Nephron progenitor cell (in vitro differentiated cells): ENCODE results near the gene CREBBP.
A peak's percentile ranks its signal among the peaks of the same experiment; 100 is the strongest.

Experiments used
- DNase-seq: peaks from one replicate; pipeline ENCODE4 v3.0.0; 2021
- H3K27ac Mint-ChIP-seq: 2 replicates; pipeline ENCODE4 v1.8.0; 2021; ENCODE audit warnings: mild to moderate bottlenecking, moderate library complexity, mixed read lengths
- H3K27me3 Mint-ChIP-seq: 2 replicates; pipeline ENCODE4 v1.8.0; 2021; ENCODE audit warnings: mild to moderate bottlenecking, low read depth, mixed read lengths; ENCODE audit not compliant: poor library complexity
- H3K36me3 Mint-ChIP-seq: 2 replicates; pipeline ENCODE4 v1.8.0; 2021; ENCODE audit warnings: low read depth, mixed read lengths
- H3K4me1 Mint-ChIP-seq: 2 replicates; pipeline ENCODE4 v1.8.0; 2021; ENCODE audit warnings: mixed read lengths
- H3K4me3 Mint-ChIP-seq: 2 replicates; pipeline ENCODE4 v1.8.0; 2021; ENCODE audit warnings: mild to moderate bottlenecking, moderate library complexity, mixed read lengths
- H3K9me3 Mint-ChIP-seq: 2 replicates; pipeline ENCODE4 v1.8.0; 2021; ENCODE audit warnings: mild to moderate bottlenecking, moderate library complexity, mixed read lengths
- TF ChIP-seq, protein P1 (sequence below): fragments of 200-600 bp; sonication (generic); IDR thresholded peaks from 2 replicates; pipeline ENCODE4 v1.5.0; 2021; ENCODE audit warnings: antibody characterized with exemption

CREBBP gene

DNA sequence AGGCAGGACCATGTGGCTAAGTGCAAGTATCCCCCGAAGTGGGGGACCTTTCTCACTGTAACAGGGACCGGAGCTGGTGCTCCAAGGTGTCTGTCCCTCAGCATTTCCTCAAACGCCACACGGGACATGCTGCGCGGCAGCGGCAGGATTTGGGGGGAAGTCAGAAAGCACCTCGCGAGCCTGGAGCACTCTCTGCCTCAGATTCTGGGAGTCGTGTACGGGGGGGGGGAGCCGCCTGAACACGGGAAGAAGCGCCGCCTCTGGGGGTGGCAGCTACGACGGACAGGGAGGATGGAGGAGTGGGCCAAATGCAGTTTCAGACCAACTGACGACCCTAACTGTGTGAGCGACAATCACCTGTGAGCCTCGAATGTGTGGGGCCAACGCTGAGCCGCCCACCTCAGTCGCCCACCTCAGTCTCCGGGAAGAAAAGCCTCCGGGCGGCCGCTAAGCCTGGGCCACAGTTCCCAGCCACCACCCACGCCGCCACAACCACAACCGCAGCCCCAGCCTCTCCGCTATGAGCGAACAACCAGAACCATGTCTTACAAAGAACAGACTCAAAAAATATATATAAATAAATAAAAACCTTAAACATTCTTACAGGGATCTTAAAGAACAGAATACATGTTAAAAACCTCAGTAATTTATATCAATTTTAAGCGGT lies 154.4 kb downstream of the CREBBP start:
- Mint-ChIP-seq H3K36me3 (peaks cover 25% of the 10 kb centered on the region), H3K9me3 (no peaks in the 10 kb centered on the region), H3K4me1 (no peaks in the 10 kb centered on the region), H3K27ac (peak overlapping the region; percentile 13), H3K4me3 (no peak overlapping the region), H3K27me3 (no peaks in the 10 kb centered on the region)
- no peak for DNase-seq
- TF ChIP-seq, protein P1, sequence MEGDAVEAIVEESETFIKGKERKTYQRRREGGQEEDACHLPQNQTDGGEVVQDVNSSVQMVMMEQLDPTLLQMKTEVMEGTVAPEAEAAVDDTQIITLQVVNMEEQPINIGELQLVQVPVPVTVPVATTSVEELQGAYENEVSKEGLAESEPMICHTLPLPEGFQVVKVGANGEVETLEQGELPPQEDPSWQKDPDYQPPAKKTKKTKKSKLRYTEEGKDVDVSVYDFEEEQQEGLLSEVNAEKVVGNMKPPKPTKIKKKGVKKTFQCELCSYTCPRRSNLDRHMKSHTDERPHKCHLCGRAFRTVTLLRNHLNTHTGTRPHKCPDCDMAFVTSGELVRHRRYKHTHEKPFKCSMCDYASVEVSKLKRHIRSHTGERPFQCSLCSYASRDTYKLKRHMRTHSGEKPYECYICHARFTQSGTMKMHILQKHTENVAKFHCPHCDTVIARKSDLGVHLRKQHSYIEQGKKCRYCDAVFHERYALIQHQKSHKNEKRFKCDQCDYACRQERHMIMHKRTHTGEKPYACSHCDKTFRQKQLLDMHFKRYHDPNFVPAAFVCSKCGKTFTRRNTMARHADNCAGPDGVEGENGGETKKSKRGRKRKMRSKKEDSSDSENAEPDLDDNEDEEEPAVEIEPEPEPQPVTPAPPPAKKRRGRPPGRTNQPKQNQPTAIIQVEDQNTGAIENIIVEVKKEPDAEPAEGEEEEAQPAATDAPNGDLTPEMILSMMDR: no peak

DNA sequence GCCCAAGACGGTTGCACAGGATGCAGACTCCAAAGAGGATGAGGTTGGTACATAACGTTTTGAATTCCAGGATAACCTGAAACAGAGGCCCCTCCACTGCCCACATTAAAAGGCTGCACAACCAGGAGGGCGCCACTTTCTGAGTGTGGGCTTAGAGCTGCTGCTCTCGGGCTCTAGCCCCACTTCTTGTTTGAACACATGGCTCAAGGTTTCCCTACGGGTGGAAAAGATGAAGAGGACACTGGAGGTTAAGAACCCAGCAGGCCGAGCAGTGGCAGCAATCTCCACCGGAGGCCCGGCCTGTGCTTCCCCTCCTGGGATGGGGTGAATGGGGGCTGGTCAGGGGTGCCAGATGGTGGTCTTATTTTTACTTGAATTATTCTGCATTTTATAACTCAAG lies 155.2 kb downstream of the CREBBP start:
- Mint-ChIP-seq H3K36me3 (peaks cover 21% of the 10 kb centered on the region), H3K9me3 (no peaks in the 10 kb centered on the region), H3K27ac (peak overlapping the region; percentile 54), H3K4me3 (no peak overlapping the region), H3K27me3 (no peaks in the 10 kb centered on the region), H3K4me1 (no peaks in the 10 kb centered on the region)
- DNase-seq: no peak
- TF ChIP-seq, protein P1: no peak

DNA sequence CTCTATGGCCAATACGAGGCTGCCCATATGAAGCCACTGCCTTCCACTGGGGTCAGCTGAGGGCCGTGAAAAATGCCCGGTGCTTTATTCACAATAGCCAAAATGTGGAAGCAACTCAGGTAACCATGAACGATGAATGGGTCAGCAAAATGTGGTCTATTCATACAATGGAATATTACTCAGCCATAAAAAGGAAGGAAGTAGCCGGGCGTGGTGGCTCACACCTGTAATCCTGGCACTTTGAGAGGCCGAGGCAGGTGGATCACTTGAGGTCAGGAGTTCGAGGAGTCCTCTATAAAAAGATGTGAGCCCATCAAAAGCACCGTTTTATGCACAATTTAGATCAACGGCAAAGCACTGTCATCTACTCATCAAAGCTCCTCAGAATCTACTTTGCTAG lies 158.0 kb downstream of the CREBBP start:
- Mint-ChIP-seq H3K4me3 (no peak overlapping the region), H3K9me3 (no peaks in the 10 kb centered on the region)

DNA sequence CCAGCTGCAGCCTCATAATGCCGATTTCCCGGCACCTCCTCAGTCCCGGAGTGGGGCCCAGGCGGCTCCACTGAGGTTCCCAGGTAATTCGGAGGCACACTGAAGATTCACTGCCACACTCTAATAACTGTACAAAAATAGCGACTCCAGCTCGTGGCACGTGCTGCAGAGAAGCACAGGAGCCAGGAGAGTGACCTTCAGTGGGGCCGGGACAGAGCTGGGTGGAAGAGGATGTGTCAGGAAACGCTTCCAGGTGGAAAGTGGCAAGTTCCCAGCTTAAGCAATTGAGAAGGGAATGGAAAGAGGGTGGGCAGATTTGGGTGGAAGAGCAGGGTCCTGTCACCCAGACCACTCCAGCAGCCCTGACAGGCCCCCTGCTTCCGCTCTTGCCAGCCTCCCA lies 160.1 kb downstream of the CREBBP start:
- peak overlapping the region; percentile 50 for H3K27ac Mint-ChIP-seq
- no peak overlapping the region for H3K4me3 Mint-ChIP-seq
- peaks cover 16% of the 10 kb centered on the region for H3K4me1 Mint-ChIP-seq
- H3K27me3 Mint-ChIP-seq: no peaks in the 10 kb centered on the region
- DNase-seq: no peak
- TF ChIP-seq, protein P1: no peak
- H3K9me3 Mint-ChIP-seq: no peaks in the 10 kb centered on the region
- no peaks in the 10 kb centered on the region for H3K36me3 Mint-ChIP-seq

More for the DNA sequence above, 158.0 kb downstream of the CREBBP start:
- H3K27ac Mint-ChIP-seq: no peak overlapping the region
- no peaks in the 10 kb centered on the region for H3K27me3 Mint-ChIP-seq
- DNase-seq: no peak
- peaks cover 7% of the 10 kb centered on the region for H3K36me3 Mint-ChIP-seq
- H3K4me1 Mint-ChIP-seq: peaks cover 6% of the 10 kb centered on the region
- TF ChIP-seq, protein P1: no peak

DNA sequence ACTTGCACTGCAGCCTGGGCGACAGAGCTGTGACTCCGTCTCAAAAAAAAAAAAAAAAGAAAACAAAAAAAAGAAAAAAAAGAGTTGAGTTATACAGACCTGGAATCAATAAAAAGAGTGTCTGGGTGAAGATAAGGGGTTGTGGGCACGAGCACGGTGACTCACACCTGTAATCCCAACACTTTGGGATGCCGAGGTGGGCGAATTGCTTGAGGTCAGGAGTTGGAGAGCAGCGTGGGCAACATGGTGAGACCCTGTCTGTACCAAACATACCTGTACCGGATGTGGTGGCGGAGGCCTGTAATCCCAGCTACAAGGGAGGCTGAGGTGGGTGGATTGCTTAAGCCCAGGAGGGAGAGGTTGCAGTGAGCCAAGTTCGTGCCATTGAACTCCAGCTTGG lies 161.9 kb downstream of the CREBBP start:
- no peak for DNase-seq
- Mint-ChIP-seq H3K27ac (no peak overlapping the region), H3K27me3 (no peaks in the 10 kb centered on the region), H3K4me1 (peaks cover 30% of the 10 kb centered on the region), H3K9me3 (no peaks in the 10 kb centered on the region), H3K4me3 (peak overlapping the region; percentile 67), H3K36me3 (peaks cover 15% of the 10 kb centered on the region)
- TF ChIP-seq, protein P1: no peak

DNA sequence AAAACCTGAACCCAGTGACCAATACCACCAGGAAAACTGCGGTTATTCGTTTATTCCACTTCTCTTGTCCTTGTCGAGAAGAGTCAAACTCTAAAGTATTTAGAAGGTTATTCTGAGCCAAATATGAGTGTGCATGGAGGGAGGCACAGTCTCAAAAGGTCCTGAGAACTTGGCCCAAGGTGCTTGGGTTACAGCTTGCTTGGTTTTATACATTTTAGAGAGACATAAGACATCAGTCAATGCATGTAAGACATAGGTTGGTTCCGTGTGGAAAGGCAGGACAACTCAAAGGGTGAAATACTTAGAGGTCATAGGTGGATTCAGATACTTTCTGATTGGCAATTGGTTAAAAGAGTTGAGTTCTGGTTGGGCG lies 162.5 kb downstream of the CREBBP start:
- Mint-ChIP-seq H3K27ac (peak overlapping the region; percentile 16), H3K9me3 (no peaks in the 10 kb centered on the region), H3K4me1 (peaks cover 36% of the 10 kb centered on the region), H3K4me3 (peak overlapping the region; percentile 83), H3K27me3 (no peaks in the 10 kb centered on the region), H3K36me3 (peaks cover 21% of the 10 kb centered on the region)
- TF ChIP-seq, protein P1: no peak
- DNase-seq: no peak
